Central memory CD4-positive, alpha-beta T cell (primary cell): ENCODE measurements around the gene UTF1.

Source experiments
- DNase-seq: peaks from one replicate; pipeline ENCODE4 v3.0.0; 2022

UTF1 gene

DNA sequence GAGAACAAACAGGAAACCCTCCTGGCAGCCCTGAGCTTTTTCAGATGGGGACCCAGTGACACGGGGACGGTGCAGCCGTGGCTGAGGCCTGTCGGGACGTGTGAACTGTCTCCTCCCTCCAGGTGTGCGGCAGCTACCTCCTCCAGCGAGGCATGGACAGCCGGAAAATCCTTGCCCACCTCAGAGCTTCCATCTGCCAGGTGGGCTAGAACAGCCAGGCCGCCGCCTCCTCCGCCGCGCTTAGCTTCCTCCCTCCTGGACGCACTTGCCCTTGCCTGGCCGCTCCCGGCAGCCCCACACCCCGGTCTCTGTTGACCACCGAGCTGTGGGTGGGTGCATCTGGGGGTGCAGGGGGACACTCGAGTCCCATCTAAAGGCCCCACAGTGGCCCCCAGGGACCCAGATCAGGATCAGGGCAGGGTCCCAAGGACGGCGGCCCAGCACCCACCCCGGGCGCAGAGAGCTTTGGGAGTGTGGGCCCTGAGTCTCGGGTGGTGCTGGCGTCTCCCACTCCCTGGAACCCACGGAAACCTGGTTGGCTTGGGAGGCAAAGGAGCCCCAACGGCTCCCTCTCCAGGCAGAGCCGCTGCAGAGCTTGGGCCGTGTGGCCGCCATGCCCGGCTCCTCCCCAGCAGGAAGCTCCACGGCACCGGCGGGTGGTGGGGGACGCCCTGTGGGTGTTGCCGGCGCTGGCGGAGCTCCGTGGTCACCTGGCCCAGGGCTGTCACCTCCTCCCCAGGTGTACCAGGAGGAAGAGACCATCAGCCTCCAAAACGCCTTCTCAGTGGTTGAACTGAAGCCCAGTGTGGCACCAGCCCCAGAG, 32.9 kb upstream of the UTF1 start:
- DNase-seq, result no peak

DNA sequence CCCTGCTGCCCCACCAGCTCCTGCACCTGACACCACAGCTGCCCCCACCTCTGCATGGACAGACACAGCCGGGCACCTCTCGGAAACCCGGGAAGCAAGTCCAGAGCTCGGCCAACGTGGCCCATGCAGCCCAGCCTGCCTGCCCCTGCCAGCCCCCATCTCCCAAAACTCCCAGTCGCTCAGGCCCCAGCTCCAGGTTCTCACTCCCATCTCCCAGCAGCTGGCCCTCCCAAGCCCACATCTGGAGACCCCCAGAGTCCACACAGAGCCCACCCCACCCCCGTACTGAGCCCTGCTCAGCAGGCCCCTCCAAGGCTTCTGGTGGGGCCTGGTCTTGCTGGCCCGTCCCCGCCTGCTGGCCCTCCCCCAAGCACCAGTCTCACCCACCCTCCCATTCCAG, 32.2 kb upstream of the UTF1 start:
- DNase-seq, result no peak

DNA sequence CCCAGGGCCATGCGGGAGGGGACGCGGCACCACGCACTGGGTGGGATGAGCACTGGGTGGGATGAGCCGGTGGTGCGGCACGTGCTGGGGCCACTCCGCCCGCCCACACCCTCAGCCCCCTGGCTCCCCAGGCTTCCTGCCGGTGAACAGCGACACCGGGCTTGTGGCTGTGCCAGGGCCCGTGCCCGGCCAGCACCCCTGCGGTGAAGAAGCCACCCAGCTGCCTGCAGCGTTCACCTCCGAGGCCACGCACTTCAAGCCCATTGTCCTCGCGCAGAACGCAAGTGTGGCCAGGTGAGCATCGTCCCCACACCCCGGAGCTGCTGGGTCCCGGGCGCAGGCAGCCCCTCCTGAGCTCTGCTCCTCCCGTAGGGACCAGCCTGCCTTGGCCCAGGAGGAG, 31.8 kb upstream of the UTF1 start:
- DNase-seq, result no peak

DNA sequence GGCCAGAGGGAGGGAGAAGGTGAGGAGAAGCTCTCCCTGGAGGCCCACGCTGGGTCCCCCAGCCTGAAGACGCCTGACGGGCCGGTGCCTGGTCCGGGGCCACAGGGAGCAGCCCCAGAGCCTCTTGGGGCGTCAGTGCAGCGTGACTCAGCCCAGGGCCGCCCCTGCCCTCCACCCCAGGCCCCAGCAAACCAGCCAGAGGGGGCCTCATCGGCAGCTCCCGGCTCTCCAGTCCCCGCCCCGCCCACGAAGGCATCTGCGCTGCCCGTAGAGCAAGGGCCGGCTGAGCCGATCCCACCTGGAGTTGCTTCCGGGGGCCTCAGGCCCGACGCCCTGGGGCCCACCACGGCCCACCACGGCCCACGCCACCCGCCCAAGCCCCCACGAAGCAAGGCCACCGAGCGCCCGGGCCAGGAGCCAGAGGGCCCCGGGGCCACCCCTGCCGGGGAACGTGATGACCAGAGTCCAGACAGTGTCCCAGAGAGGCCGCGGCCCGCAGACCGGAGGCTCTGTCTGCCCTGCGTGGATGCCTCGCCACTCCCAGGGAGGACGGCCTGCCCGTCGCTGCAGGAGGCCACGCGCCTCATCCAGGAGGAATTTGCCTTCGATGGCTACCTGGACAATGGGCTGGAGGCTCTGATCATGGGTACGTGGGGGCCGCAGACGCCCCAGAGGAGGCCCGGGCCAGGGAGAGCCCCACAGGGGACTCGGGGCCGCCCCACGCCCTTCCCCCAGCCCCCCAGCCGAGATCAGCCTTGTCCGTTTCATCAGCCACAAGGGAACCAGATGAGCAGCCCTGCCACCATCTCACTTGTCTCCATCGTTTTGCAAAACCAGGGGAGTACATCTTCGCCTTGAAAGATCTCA, 31.2 kb upstream of the UTF1 start:
- no peak for DNase-seq

DNA sequence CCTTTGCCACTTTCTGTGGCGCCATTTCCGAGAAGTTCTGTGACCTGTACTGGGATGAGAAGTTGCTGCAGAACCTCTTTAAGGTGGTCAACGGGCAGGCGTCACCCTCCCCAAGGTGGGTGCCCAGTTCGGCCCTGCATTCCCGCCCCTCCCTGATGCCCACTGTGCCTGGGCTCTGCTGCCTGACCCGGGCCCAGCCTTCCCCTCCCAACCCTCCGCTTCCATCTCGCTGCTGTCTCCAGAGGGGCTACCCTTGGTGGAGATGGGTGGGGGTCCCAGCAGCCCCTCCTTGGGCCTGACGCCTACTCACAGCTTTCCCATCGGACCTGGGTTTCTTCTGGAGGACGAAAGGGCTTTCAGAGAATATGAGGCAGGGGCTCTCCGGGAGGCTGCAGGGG, 30.5 kb upstream of the UTF1 start:
- no peak for DNase-seq

DNA sequence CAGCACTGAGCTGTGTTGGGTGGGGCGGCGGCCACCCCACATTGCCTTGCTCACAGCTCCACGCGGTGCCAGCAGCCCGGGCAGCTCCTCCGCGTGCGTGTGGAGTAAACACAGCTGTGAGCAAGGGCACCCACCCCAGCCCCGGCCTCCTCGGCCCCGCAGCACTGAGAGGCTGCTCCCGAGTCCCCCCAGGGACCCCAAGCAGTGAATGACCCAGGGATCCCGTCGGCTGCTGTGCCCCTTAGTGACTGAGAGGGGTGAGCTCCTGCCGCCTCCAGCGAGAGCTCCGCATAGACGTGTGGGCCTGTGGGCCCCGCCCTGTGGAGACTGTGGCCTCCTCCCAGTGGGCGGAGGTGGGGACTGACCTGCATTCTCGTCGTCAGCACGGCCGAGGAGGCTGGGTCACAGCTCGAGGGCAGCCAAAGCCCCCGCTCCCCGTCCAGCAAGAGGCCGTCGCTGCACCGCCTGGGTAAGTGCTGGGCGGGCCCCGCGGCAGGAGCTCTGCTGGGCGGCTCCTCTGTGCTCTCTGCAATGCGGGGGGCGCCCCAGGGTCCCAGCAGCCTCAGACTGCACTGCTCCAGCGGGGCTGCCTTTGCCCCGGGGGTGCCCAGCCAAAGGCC, 29.9 kb upstream of the UTF1 start:
- DNase-seq, result no peak

DNA sequence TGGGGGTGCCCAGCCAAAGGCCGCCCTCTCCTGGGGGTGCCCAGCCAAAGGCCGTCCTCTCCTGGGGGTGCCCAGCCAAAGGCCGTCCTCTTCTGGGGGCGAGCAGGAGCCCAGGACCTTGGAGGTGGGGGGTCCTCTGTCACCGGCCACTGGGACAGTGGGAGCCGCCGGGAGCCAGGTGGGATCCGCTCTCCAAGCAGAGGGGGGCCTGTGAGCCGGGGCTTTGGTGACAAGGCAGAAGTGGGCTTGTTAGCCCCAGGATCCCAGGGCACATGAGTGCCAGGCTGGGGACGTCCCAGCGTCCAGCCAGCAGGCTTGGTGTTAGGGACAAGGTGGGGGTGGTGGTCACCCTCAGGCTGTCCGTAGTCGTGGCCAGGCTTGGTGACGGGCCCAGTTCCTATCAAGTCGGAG, 29.4 kb upstream of the UTF1 start:
- no peak for DNase-seq

DNA sequence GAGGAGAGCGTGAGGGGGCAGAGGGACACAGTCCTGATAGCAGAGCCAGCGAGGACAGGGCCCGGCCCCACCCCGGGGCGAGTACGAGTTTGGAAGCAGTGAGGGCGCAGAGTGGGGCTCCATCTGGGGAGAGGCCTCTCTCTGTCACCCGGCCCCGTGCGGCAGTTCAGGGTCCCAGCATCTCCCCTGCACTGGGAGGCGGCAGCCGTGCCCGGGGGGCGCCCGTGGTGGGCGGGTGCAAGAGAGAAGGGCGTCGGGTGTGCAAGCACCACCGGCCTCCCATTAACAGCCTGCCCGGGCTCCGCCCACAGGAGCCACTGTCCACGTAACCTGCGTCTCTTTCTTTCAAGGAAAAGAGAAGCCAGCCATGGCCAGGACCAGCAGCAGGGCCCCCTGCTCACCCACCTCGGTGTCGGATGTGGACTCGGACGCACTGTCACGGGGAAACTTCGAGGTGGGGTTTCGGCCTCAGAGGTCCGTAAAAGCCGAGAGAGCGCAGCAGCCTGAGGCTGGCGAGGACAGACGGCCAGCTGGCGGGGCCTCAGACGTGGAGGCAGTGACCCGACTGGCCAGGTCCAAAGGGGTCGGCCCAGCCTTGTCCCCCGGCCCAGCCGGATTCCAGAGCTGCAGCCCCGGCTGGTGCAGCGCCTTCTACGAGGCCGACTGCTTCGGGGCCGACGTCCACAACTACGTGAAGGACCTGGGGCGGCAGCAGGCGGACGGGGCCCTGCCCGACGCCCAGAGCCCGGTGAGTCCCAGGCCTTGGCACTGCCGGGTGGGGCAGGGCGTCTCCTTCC, 28.7 kb upstream of the UTF1 start:
- no peak for DNase-seq

DNA sequence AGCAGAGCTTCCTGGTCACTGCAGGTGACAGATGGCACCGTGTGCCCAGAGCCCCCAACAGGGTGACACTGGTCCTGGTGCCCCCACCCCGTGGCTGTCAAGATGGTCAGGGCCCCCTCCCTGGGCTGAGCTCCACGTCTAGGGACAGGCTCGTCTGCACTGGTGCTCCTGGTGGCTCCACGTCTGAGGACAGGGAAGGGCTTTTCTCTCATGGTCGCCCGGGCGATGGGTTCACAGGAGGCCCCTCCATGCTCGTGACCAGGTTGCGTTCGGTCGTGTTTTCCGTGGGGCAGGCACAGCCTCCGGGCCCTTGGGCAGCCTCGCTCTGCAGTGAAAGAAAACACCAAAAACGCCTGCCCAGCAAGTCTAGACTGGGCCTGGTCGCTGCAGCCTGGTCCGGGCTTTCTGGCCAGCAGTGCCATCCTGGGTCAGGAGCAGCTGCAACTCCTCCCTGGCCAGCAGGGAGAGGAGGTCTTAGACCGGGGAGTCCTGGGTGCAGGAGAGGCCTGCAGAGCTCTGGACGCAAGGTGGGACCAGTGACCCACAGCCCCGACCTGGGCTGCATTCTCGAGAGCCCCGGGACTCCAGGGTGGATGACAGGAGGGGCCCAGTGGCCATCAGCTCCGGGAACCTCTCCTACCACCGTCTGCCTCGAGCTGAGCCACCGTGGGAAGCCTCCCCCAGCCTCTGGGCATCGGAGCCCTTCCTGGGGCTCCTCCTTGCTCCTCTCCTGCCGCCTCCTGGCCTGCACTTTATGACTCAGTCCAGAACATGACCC, 27.9 kb upstream of the UTF1 start:
- DNase-seq, result no peak

DNA sequence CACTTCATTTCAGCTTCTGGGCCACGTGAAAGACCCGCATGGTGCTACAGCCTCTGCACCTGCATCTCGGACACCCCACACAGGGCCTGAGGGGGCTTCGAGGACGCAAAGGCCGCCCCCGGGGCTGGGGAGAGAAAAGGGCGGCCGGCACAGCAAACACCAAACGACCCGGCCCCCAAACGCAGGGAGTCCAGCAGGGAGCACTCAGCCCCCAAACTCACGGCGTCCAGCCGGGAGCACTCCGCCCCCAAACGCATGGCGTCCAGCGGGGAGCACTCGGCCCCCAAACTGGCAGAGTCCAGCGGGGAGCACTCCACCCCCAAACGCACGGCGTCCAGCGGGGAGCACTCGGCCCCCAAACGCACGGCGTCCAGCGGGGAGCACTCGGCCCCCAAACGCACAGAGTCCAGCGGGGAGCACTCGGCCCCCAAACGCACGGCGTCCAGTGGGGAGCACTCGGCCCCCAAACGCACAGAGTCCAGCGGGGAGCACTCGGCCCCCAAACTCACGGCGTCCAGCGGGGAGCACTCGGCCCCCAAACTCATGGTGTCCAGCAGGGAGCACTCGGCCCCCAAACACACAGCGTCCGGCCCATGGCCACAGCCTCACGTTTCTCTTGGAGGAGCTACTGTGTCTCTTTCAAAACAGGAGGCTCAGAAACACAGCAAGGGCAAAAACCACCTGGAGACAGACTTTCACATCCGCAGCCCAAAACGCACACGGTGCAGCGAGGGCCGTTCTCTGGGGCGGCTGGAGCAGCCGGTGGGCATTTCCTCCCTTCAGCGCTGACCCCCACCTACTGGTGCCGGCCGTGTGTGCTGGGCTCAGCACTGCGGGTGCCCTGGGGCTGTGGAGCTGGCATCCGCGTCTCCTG, 27.0 kb upstream of the UTF1 start:
- no peak for DNase-seq

DNA sequence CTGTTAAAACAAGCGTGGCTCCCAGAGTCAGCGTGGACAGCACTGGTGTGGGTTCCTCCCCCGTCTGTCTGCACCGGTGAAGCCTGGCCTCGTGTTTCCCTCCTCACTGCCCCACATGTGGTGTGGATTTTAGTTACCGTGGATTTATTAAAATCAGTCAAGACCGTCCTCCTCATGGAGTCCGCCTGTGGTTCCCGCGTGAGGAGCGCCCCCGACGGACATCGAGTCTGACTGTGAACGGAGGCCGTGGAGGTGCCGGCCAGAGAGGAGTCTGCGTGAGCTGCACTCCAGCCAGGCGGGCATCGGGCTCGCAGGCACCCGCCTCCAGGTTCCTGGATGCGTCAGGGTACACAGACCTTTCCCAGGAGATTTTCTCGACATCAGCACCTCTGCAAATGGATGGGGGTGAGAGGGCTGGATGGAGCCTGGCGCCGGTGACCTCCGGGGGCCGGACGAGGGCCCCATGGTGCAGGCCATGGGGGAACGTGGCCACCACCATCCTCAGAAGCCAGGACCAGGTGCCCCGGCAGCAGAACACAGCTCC, 26.3 kb upstream of the UTF1 start:
- no peak for DNase-seq

DNA sequence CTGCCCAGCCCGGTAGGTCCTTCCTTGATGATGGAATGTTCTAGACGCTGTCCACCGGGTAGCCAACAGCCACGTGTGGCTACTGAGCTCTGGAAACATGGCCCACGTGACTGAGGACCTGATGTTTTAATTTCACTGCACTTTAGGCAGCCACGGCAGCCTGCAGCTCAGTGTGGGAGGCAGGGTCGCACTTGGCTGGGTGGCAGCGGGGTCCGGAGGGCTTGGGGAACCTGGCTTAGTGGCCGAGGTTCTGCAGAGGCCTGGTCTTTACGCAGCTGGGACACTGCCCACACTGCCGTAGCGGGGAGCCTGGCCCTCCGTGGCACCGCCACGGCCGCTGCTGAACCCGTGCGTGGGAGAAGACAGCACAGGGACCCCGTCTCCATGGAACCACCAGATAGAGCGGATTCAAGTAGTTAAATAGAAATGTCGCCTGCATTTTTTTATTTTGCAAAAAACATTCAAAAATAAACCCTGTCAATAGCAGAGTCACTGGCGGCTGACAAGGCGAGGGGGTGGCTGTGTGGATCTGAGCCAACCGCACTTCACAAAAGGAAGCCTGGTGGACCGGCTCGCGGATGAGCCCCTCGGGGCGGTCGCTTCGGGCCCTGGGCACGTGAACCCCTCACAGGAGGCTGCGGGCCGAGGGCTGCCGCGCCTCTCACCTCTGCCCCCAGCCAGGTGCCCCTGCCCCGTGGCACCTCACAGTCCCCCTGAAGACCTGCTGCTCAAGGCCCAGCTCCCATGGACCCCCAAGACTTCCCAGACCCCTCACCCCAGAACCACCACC, 25.6 kb upstream of the UTF1 start:
- no peak for DNase-seq

DNA sequence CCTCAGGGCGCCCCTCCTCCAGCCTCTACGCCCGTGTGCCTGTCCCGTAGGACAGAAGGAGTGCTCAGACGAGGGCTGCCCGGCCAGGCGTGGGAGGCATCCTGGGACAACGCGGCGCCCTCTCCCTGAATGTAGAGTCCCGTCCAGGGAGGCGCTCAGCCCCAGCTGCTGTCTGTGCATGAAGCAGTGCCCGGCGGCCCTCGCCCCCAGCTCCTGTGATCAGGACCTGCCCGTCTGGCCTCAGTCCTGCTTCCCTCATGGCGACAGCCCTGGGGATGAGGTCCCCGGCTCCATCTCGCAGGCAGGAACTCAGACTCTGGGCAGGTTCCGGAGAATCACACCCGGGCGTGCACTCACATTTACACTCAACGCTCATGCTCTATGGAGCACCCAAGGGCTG, 24.9 kb upstream of the UTF1 start:
- DNase-seq, result no peak

DNA sequence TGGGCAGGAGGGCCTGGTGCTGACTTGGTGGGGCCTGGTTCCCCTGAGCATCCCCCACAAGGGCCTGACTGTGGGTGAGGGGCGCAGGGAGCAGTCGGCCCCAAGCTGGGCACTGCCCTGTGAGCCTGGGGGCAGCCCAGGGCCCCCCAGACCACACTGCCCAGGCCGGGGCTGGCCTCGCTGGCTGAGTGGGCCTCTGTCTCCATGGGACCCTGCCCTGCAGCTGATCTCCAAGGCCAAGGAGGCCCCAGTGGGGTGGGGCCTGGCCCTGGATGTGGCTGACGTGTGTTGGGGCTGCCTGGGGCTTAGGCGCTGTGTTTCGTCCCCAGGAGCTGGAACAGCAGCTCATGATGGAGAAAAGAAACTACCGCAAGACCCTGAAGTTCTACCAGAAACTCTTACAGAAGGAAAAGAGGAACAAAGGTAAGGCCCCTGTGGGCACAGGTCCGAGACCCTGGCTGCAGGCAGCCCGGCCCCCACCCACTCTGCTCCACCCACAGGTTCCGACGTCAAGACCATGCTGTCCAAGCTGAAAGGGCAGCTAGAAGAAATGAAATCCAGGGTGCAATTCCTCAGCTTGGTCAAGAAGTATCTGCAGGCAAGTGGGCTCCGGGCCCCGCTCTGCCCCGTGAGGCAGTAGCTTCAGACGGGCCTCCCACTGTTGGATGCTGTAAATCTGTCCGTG, 23.5 kb upstream of the UTF1 start:
- DNase-seq, result no peak

DNA sequence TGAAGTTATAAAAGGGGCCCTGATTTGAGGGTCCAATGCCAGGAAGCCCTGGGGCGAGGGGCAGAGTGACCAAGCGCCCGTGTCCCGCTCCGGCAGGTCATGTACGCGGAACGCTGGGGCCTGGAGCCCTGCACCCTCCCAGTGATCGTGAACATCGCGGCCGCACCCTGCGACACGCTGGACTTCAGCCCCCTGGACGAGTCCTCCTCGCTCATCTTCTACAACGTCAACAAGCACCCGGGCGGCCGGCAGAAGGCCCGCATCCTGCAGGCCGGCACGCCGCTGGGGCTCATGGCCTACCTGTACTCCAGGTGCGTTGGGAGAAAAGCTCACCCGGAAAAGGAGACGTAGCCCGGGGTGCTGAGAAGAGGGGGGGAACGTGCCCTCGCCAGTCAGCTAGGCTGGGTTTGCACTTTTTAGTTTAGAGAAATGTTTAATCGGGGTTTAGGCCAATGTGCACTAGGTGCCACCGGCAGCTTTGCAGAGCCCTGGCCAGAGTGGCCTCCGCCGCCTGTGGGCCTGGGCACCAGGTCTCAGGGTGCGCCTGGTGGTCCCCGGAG, 22.9 kb upstream of the UTF1 start:
- no peak for DNase-seq

DNA sequence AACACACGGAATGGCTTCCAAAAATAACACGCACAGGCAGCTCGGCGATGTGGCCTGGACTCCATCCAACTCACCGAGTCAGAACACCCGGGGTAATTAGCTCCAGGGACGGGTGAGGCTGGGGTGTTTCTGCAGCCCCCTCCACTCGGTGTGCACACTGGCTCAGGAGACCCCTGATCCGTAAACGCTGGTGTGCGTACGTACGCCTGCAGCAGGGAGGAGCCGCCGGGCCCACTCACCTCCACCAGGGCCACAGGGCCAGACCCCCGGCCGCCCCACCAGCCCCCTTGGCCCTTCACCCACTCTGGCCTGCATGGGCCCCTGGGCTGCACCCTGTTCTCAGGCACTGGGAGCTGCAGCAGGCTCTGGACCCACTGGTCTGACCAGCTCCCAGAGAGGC, 22.4 kb upstream of the UTF1 start:
- DNase-seq, result no peak

DNA sequence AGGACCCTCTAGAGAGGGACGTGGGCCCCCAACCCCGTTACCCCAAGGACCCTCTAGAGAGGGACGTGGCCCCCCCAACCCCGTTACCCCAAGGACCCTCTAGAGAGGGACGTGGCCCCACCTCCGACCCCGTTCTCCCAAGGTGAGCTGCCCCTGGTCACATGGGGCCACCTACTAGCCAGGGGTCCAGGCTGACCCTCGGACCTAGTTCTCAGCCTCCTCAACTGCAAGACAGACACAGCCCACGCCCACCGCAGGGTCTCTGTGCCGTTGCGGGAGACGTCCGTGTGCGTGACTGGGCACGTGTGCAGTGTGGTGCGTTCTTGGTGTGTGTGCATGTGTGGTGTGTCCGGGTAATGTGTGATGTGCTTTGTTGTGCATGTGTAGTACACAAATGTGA, 21.6 kb upstream of the UTF1 start:
- no peak for DNase-seq

DNA sequence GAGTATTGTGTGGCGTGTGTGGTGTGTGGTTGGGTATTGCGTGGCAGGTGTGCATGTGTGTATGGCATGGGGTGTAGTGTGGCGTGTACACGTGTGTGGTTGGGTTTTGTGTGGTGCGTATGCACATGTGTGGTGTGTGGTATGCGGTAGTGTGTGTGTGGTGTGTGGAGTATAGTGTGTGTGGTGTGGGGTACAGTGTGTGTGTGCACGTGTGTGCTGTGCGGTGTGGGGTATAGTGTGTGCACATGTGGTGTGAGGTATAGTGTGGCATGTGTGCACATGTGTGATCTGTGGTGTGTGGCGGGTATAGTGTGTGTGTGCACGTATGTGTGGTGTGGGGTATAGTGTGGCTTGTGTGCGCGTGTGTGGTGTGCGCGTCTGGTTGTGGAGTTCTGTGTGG, 20.9 kb upstream of the UTF1 start:
- no peak for DNase-seq

DNA sequence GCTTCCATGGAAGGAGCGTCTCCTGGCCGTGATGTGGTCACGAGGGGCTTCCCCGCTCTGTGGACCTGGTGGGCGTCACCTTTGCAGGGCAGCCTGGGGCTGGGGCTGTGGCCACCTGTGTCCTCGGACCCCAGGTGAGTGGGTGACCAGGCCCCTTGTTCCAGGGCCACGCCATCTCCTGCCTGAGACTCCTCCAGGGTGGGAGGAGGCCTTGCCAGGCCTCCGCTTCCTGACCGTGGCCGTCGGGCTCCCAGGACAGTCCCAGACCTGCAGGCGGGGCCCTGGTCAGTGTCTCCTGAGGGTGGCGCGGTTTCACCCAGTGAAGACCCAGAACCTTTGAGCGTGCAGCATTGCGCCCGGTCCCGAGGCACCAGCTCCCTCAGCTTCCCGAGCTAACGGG, 20.4 kb upstream of the UTF1 start:
- no peak for DNase-seq
